CD4-positive, alpha-beta T cell treated with Interleukin-17A for 4 hours (primary cell): ENCODE measurements around the gene WSCD2.

ENCODE experiments used
- DNase-seq: peaks from one replicate; pipeline ENCODE4 v3.0.0-alpha.2; 2020; ENCODE audit warnings: mixed read lengths

The WSCD2 gene

DNA sequence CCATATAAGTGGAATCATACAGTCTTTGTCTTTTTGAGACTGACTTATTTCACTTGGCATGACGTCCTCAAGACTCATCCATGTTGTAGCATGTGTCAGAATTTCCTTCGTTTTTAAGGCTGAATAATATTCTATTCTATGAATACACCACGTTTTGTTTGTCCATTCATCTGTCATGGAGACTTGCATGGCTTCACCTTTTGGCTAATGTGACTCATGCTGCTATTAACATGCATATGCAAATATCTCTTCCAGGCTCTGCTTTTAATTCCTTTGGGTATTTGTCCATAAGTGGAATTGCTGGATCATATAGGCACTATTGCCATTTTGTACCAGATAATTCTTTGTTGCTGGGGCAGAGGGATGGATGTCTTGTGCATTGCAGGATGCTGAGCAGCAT lies 19.6 kb upstream of the WSCD2 start:
- DNase-seq, result no peak

- no peak for DNase-seq
Measured at GRCh38 chr12:108109954-108110353, 19.1 kb upstream of the WSCD2 start.

- no peak for DNase-seq
Measured at GRCh38 chr12:108110844-108111243, 18.2 kb upstream of the WSCD2 start.

- no peak for DNase-seq
Measured at GRCh38 chr12:108112832-108113556, 16.1 kb upstream of the WSCD2 start.

- DNase-seq, result no peak
Measured at GRCh38 chr12:108115123-108116121, 13.7 kb upstream of the WSCD2 start.

DNA sequence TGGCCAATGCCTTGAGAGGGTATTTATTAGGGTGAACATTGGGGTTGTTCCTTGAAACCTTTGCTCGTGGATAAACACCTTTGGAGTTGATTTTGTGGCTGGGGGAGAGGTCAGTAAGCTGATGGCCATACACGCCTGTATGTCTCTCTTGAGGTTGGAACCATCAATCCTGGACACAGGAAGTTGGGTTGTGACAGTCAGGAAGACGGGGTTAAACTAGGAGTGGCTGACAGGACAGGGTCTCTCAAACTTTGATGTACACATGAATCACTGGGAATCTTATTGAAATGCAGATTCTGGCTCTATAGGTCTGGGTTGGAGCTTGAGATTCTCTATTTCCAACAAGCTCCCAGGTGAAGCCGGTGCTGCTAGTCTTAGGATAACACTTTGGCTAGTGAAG lies 12.8 kb upstream of the WSCD2 start:
- no peak for DNase-seq

- no peak for DNase-seq
Measured at GRCh38 chr12:108116699-108117098, 12.4 kb upstream of the WSCD2 start.

GRCh38 chr12:108117163-108117849 lies 11.8 kb upstream of the WSCD2 start:
- DNase-seq, result no peak

GRCh38 chr12:108117902-108118301 lies 11.2 kb upstream of the WSCD2 start:
- DNase-seq, result no peak

DNA sequence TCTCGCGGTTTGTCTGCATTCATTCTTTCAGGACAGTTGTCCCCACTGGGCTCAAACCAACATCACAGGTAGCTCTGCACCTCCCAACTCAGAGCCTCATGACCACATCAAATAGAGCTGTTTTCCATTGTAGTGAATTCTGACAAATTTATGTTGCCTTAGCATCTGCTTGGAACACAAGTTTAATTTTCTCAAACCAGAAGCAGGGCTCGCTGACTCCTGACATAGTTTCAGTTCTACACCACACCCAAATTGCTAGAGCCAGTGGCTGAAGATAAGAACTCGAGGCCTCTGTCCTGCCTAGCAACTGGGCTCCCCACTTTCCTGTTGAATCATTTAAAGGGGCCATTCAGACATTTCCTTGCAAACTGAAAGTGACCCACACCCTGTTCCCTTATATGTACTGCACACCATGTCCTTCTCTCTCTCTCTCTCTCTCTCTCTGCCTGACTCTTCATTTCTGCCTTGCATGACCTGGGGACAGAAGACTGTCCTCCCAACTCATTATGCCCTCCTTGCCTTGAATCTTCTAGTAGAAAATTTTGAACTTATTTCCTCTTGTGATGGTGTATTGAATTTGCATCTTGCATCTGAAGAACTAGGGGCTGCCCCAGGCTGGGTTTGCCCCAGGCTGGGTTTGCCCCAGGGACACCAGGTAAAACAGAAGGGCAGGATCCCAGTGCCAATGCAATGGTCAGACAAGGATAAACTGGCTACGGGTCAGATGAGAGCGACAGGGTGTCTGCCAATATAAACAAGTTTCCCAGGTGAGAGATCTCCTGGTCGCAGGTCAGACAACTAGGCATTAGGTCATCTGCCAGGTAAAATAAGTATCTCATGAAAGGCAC lies 9.7 kb upstream of the WSCD2 start:
- DNase-seq, result no peak

DNA sequence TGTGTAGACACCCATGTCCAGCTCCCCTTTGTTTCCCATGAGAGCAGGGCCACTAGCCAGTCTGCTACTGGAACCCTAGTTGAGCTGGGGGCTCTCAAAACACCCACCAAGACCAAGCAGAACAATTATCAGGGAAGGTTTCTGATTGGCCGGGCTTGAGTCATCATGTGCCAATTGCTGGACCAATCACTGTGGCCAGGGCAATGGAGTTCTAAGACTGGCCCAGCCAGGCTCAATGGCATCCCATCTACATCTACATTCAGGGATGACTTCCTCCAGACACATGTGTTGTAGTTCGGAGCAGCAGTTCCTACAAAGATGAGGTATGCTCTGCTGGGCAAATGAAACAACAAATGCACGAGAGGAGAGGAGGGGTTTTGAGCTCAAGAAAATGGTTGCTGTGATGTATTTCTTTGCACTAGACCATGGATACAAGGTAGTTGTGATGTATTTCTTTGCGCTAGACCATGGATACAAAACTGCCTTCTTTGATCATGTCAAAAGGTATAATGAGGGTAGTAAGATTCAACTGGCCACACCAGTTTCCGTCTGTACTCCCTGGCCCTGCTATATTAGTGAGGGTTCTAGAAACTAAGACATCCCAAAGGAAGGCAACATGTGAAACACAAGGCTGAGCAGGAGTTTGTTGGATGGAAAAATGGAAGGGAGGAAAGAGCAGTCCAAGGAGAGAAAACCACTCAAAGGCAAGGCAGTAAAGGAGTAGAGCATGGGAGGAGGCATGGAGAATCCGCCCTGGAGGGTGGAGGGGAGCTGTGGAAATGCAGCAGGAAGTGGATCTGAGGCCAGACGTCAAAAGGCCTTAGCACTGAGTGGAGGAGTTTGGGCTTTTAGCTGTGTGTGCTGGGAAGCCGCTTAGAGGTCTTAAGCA lies 8.9 kb upstream of the WSCD2 start:
- no peak for DNase-seq

- no peak for DNase-seq
Measured at GRCh38 chr12:108120863-108121165, 8.3 kb upstream of the WSCD2 start.

- no peak for DNase-seq
Measured at GRCh38 chr12:108121320-108121719, 7.8 kb upstream of the WSCD2 start.

DNA sequence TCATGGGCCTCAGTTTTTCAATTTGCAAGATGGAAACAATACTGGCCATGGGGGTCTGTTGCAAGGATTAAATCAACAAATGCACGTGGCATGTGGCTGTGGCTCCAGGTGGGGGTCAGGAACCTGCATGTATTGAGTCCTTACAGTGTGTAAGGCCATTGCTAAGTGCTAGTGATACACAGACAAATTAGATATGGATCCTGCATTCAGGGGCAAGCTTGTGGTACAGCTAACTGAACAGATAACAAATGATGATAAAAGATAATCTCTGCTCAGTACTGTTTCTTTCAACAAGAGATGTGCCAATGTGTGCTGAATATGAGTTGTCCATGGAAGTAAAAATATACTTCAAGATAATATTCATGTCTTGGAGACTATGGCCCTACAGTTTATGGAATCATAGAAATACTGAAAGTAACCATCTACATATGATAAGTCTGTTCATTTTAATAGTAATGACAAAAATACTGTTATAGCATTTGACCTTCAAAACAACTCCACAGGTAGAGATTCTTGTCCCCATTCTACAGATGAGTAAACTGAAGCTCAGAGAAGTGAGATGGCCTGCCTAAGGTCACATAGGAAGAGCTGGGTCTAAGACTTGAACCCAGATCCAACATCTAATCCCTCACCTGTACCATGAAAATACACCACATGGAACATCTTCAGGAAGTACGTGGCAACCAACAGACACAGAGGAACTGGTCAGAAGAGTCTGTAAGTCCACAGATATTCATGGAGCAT lies 7.2 kb upstream of the WSCD2 start:
- DNase-seq, result no peak

- no peak for DNase-seq
Measured at GRCh38 chr12:108122644-108123043, 6.4 kb upstream of the WSCD2 start.

GRCh38 chr12:108123402-108123801 lies 5.7 kb upstream of the WSCD2 start:
- no peak for DNase-seq

DNA sequence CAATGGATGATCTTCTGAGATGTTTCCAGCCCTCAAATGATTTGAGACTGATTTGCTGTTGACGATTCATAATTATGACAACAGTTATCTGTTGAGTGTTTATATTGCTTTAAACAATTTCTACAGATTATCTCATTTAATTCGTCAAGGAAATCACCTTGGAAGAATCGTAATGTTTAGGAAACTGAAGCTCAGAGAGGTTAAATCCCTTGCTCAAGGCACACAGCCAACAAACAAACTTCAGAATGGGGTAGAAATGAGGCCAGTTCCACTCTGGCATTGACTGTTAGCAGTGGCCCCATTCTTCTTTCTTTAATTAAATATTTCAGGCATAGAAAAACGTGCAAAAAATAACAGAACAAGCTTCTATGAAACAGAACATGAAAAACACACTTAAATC lies 4.0 kb upstream of the WSCD2 start:
- no peak for DNase-seq

DNA sequence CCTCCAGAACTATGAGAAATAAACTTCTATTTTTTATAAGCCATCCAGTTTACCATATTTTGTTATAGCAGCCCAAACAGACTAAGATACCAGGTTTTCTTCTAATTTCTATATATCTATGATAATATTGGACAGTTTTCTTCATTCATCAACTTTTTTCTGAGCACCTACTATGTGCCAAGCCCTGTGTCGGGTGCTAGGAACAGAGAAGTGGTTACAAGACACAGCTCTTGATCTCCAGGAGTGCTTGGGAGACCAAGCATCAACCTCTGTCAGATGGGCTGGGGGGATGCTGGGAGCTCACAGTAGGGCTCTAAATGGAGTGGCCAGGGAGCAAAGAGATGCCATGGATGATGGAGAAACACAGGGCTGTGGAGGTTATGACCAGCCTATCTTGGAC lies 2.9 kb upstream of the WSCD2 start:
- no peak for DNase-seq

GRCh38 chr12:108126990-108127501 lies 2.0 kb upstream of the WSCD2 start:
- no peak for DNase-seq

DNA sequence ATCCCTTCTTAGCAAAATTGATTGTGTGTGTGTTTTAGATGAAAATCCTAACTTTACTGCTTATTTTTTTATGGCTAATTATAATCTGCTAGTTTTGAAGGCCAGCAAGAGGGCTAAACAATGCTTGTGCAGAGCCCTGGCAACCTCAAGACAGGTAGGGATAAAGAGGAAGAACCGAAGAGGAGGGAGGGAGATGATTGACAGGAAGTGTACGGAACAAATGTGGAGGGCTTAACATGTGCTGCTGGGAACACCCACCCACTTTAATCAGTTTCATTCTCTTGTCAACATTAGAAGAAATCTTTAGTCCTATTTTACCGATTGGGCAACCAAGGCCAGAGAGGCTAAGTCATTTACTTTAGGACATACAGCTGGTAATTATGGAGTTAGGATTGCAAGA lies 1.4 kb upstream of the WSCD2 start:
- no peak for DNase-seq
